ENCODE results near the gene MMP28. TPM values are rescaled to one million over a fixed set of nuclear protein-coding genes. Genes with fewer than 3 reads are reported as not detected.

The MMP28 gene
- total RNA-seq, 4 donors from 2014 or later, result 104 to 368 (median 128) TPM

DNA sequence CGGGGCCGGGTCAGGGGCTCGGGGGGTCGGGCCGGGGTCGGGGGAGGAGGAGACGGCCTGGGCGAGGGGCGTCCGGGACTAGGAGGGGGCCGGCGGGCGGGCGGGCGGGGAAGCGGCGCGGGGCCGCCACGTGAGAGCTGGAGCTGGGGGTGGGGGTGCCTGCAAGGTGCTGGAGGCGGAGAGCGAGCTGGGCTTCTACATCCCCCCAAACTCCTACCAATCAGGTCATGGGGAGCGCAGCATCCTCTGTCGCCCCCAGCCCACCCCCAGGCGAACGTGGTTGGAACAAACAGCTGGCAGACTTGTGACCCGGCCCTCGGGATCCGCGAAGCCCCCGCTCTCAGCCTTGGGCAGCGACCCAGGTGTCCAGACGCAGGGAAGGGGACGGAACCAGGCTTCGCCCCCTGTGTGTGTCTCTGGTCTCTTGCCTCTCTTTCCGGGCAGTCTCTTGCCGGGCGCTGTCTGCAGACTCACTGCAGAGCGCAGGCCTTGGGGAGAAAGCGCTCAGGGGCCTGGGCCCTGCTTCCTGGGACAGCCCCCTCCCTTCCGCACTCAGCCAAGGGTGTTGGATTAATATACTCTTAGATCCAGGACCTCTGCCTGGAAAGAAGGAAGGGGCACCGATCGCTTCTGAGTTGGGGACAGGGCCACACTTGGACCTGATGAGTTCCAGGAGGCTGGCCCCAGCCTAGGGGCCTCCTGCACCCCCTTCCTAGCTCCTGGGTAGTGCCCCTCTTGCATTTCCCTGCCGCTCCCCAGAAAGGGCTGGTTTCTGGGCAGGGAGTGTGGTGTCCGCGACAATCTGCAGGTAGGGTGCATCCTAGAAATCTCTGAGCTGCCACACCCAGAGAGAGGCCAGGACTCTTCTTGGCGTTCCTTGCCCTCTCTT is 63.3 kb downstream of the MMP28 start:
- no peaks in the 10 kb centered on the region for H3K9me3 ChIP-seq
- H3K27ac ChIP-seq, result no peak overlapping the region
- WGBS, 2 donors (ENCODE audit: low coverage in 1 of 2), result 41% methylated on average over 15 of the region's 47 CpGs; no CpG with 5 or more reads in 1 of the 2 donors
- peaks cover 6 to 19% (median 12%) of the 10 kb centered on the region in 4 donors for H3K4me1 ChIP-seq
- in situ Hi-C loops (cut with MboI; ENCODE audit: low pct_ligation_motif_present in 1 of 4, low pct_unique_long_range_greater_than_20kb in 1 of 4, low sequenced_read_pairs in 3 of 4) (loop anchor here (25.0 kb wide), 3 partner anchors 120 to 595 kb away; partner anchors contain the start of genes NLE1 (in 1 of the 4) and UNC45B (in 1 of the 4)), intact Hi-C loops (cut with DNase I; ENCODE audit: low total_unique reads) (no loop called here)
- TF ChIP-seq, protein P1, sequence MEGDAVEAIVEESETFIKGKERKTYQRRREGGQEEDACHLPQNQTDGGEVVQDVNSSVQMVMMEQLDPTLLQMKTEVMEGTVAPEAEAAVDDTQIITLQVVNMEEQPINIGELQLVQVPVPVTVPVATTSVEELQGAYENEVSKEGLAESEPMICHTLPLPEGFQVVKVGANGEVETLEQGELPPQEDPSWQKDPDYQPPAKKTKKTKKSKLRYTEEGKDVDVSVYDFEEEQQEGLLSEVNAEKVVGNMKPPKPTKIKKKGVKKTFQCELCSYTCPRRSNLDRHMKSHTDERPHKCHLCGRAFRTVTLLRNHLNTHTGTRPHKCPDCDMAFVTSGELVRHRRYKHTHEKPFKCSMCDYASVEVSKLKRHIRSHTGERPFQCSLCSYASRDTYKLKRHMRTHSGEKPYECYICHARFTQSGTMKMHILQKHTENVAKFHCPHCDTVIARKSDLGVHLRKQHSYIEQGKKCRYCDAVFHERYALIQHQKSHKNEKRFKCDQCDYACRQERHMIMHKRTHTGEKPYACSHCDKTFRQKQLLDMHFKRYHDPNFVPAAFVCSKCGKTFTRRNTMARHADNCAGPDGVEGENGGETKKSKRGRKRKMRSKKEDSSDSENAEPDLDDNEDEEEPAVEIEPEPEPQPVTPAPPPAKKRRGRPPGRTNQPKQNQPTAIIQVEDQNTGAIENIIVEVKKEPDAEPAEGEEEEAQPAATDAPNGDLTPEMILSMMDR (IDR thresholded peaks at IDR 0.05), result no peak
- TF ChIP-seq EP300 (IDR thresholded peaks at IDR 0.05; ENCODE audit: low read depth) (no peak), POLR2A (IDR thresholded peaks at IDR 0.05) (no peak), POLR2AphosphoS5 (IDR thresholded peaks at IDR 0.05) (no peak)
- H3K36me3 ChIP-seq, result no peaks in the 10 kb centered on the region
- peak overlapping the region; percentile 46 to 53 (median 50) for H3K4me3 ChIP-seq
- no peak for DNase-seq
- peaks cover 13% of the 10 kb centered on the region for H3K27me3 ChIP-seq

DNA sequence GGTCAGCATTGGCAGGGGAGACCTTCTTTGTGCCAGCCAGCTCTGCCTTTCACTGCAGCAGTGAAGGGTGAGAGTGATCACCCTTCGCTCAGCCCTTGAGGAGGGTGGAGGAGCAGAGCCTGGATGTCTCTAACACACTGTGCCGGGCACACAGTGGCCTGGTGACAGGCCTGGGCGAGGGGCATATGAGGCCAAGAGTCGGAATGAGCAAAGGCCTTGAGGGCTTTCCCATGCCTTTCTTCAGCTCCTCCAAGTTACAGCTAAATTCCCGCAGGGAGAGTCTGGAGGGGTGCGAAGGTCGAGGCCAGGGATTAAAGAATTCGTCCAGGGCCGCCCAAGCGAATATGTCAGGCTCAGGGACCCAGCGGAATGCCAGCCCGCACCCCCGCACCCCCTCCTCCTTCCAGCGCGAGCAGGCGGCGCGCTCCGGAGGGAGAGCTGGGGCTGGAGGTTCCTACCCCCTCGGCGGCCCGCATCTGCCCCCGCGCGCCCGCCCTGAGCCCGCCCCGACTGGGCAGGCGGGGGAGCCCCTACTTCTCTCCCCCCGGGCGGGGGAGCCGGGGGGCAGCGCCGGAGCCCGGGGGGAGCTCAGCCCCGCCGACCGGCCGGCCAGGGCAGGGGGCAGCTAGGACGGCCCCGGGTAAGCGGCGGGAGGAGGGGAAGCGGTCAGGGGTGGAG is 64.1 kb downstream of the MMP28 start, which contains the start of gene RASL10B:
Gene RASL10B, plus strand, starts transcription at position 401 of the 678 bp plus-strand sequence. CDS start 3,546 bp downstream, outside the sequence.
- in situ Hi-C loops (cut with MboI; ENCODE audit: low pct_ligation_motif_present in 1 of 4, low pct_unique_long_range_greater_than_20kb in 1 of 4, low sequenced_read_pairs in 3 of 4), result loop anchor here (25.0 kb wide), 3 partner anchors 119 to 594 kb away; partner anchors contain the start of genes NLE1 (in 1 of the 4) and UNC45B (in 1 of the 4)
- WGBS, 2 donors (ENCODE audit: low coverage in 1 of 2), result 12 to 16% methylated on average over 5 to 23 of the region's 44 CpGs

DNA sequence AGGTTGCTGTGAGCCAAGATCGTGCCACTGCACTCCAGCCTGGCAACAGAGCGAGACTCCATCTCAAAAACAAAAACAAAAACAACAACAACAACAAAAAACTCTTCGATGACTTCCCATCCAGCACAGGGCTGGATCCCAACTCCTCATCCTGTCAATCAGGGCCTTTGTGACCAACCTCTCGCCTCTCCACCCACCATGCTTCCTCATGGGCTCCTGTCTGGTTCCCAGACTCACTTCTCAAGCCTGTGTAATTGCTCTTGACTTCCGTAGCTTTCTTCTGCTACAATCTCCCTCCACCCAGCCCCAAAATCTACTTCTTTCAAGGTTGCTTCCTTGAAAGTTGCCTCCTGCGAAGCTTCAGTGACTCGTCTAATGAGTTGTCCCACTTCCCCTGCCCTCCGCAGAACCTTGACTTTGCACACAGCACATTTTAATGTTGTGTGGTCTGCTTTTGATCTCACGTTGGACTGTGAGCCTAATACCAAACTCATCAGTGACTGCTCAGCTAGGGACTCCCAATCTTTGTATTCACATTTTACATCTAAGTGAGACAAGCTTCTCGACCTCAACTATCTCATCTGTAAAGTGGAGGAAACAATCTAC is 64.9 kb downstream of the MMP28 start:
- WGBS, 2 donors (ENCODE audit: low coverage in 1 of 2), result 81 to 91% methylated on average over 10 of the region's 10 CpGs
- H3K27ac ChIP-seq, result no peak overlapping the region
- intact Hi-C loops (cut with DNase I; ENCODE audit: low total_unique reads), result no loop called here
- TF ChIP-seq POLR2AphosphoS5 (IDR thresholded peaks at IDR 0.05) (no peak), EP300 (IDR thresholded peaks at IDR 0.05; ENCODE audit: low read depth) (no peak), POLR2A (IDR thresholded peaks at IDR 0.05) (no peak)
- TF ChIP-seq, protein P1 (IDR thresholded peaks at IDR 0.05), result no peak
- peaks cover 6 to 28% (median 16%) of the 10 kb centered on the region in 4 donors for H3K4me1 ChIP-seq
- no peaks in the 10 kb centered on the region for H3K9me3 ChIP-seq
- peaks cover 0 to 3% (median 0%) of the 10 kb centered on the region in 4 donors for H3K36me3 ChIP-seq
- peaks cover 13% of the 10 kb centered on the region for H3K27me3 ChIP-seq
- no peak for DNase-seq
- no peak overlapping the region for H3K4me3 ChIP-seq
- in situ Hi-C loops (cut with MboI; ENCODE audit: low pct_ligation_motif_present in 1 of 4, low pct_unique_long_range_greater_than_20kb in 1 of 4, low sequenced_read_pairs in 3 of 4), result loop anchor here (25.0 kb wide), 3 partner anchors 118 to 593 kb away; partner anchors contain the start of genes NLE1 (in 1 of the 4) and UNC45B (in 1 of the 4)

More for the DNA sequence above, 64.1 kb downstream of the MMP28 start, which contains the start of gene RASL10B:
- peak; percentile 37 for DNase-seq
- Histone ChIP-seq H3K4me1 (peaks cover 6 to 25% (median 15%) of the 10 kb centered on the region in 4 donors), H3K36me3 (no peaks in the 10 kb centered on the region), H3K27ac (no peak within 1 kb of the TSS), H3K4me3 (peak within 1 kb of the TSS; percentile 46 to 53 (median 50)), H3K9me3 (no peaks in the 10 kb centered on the region), H3K27me3 (peaks cover 13% of the 10 kb centered on the region)
- intact Hi-C loops (cut with DNase I; ENCODE audit: low total_unique reads), result no loop called here
- TF ChIP-seq POLR2A (IDR thresholded peaks at IDR 0.05) (no peak), POLR2AphosphoS5 (IDR thresholded peaks at IDR 0.05) (no peak), EP300 (IDR thresholded peaks at IDR 0.05; ENCODE audit: low read depth) (no peak)
- TF ChIP-seq, protein P1 (IDR thresholded peaks at IDR 0.05), result no peak

All from transverse colon (tissue), 4 donors.